ENCODE data around the gene ZSCAN26. TPM values are rescaled to one million over a fixed set of nuclear protein-coding genes. Genes with fewer than 3 reads are reported as not detected.
A peak's percentile ranks its signal among the peaks of the same experiment; 100 is the strongest.

ZSCAN26 gene
- total RNA-seq, 1 donor from 2014 or later = 26.9 TPM

DNA sequence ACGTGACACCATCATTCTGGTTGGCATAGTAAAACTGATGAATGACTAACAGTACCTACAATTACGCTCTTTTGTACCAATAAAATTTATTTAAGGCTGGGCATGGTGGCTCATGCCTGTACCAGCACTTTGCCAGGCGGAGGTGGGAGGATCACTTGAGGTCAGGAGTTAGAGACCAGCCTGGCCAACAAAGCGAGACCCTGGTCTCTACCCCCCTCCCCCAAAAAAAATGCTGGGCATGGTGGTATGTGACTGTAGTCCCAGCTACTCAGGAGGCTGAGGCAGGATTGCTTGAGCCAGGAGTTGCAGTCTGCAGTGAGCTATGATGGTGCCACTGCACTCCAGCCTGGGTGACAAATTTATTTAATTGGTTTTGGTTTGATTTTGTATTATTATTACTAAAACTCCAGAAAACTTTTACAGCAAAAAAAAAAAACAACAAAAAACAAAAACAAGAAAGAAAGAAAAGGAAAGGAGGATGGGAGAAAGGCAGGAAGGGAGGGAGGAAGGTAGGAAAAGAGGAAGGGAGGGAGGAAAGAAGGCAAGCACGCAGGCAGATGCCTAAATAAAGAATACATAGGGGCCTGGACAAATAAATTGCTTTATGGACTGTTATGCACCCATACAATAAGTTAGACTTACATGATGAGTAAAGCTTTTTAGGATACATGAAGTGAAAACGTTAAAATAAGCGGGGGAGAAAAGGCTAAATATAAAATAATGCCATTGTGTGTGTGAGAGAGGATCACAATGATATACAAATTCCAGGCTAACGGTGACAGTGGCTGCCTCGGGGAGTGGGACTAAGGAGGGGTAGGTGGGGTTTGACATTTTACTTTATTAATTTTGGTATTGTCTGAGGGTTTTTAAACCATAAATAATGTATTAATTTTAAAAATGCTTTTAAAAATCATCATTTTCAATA lies 42.5 kb upstream of the ZSCAN26 start:
- peak overlapping the region; percentile 98 for H3K27ac Mint-ChIP-seq
- H3K9me3 Mint-ChIP-seq = no peaks in the 10 kb centered on the region
- TF ChIP-seq, protein P1, sequence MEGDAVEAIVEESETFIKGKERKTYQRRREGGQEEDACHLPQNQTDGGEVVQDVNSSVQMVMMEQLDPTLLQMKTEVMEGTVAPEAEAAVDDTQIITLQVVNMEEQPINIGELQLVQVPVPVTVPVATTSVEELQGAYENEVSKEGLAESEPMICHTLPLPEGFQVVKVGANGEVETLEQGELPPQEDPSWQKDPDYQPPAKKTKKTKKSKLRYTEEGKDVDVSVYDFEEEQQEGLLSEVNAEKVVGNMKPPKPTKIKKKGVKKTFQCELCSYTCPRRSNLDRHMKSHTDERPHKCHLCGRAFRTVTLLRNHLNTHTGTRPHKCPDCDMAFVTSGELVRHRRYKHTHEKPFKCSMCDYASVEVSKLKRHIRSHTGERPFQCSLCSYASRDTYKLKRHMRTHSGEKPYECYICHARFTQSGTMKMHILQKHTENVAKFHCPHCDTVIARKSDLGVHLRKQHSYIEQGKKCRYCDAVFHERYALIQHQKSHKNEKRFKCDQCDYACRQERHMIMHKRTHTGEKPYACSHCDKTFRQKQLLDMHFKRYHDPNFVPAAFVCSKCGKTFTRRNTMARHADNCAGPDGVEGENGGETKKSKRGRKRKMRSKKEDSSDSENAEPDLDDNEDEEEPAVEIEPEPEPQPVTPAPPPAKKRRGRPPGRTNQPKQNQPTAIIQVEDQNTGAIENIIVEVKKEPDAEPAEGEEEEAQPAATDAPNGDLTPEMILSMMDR (IDR thresholded peaks at IDR 0.05; ENCODE audit: unreplicated experiment) = no peak
- peak overlapping the region; percentile 92 for H3K4me3 Mint-ChIP-seq
- H3K4me1 Mint-ChIP-seq = peaks cover 14% of the 10 kb centered on the region
- H3K27me3 Mint-ChIP-seq (ENCODE audit: low read depth) = peaks cover 33% of the 10 kb centered on the region
- no peak for DNase-seq (ENCODE audit: low spot score in 2 of 2, unreplicated experiment in 2 of 2)
- H3K36me3 Mint-ChIP-seq = peaks cover 18% of the 10 kb centered on the region

- Mint-ChIP-seq H3K4me3 (peak within 1 kb of the TSS; percentile 92), H3K27me3 (ENCODE audit: low read depth) (peaks cover 28% of the 10 kb centered on the region), H3K36me3 (peaks cover 23% of the 10 kb centered on the region), H3K9me3 (no peaks in the 10 kb centered on the region), H3K4me1 (peaks cover 14% of the 10 kb centered on the region), H3K27ac (peak within 1 kb of the TSS; percentile 98)
- peak; percentile 48 to 62 for DNase-seq (ENCODE audit: low spot score in 2 of 2, unreplicated experiment in 2 of 2)
- TF ChIP-seq, protein P1 (IDR thresholded peaks at IDR 0.05; ENCODE audit: unreplicated experiment) = no peak
Measured at GRCh38 chr6:28225056-28225834, 41.7 kb upstream of the ZSCAN26 start, which contains the start of gene ZSCAN9. TSS of gene ZSCAN9 (plus strand) at chr6:28225275. CDS start at chr6:28227085, 1,810 bp downstream.

GRCh38 chr6:28226460-28226859 lies 40.5 kb upstream of the ZSCAN26 start:
- Mint-ChIP-seq H3K36me3 (peaks cover 33% of the 10 kb centered on the region), H3K27me3 (ENCODE audit: low read depth) (peaks cover 17% of the 10 kb centered on the region), H3K27ac (peak overlapping the region; percentile 98), H3K4me3 (peak overlapping the region; percentile 92), H3K9me3 (no peaks in the 10 kb centered on the region), H3K4me1 (peaks cover 14% of the 10 kb centered on the region)
- no peak for DNase-seq (ENCODE audit: low spot score in 2 of 2, unreplicated experiment in 2 of 2)
- TF ChIP-seq, protein P1 (IDR thresholded peaks at IDR 0.05; ENCODE audit: unreplicated experiment) = no peak

GRCh38 chr6:28232785-28233184 lies 34.2 kb upstream of the ZSCAN26 start:
- H3K27ac Mint-ChIP-seq = no peak overlapping the region
- H3K4me3 Mint-ChIP-seq = no peak overlapping the region
- H3K36me3 Mint-ChIP-seq = peaks cover 68% of the 10 kb centered on the region
- H3K4me1 Mint-ChIP-seq = no peaks in the 10 kb centered on the region
- TF ChIP-seq, protein P1 (IDR thresholded peaks at IDR 0.05; ENCODE audit: unreplicated experiment) = no peak
- peaks cover 6% of the 10 kb centered on the region for H3K9me3 Mint-ChIP-seq
- H3K27me3 Mint-ChIP-seq (ENCODE audit: low read depth) = no peaks in the 10 kb centered on the region
- DNase-seq (ENCODE audit: low spot score in 2 of 2, unreplicated experiment in 2 of 2) = no peak

- Mint-ChIP-seq H3K27me3 (ENCODE audit: low read depth) (no peaks in the 10 kb centered on the region), H3K9me3 (peaks cover 13% of the 10 kb centered on the region), H3K36me3 (peaks cover 55% of the 10 kb centered on the region), H3K27ac (no peak overlapping the region), H3K4me3 (no peak overlapping the region), H3K4me1 (no peaks in the 10 kb centered on the region)
- TF ChIP-seq, protein P1 (IDR thresholded peaks at IDR 0.05; ENCODE audit: unreplicated experiment) = no peak
- no peak for DNase-seq (ENCODE audit: low spot score in 2 of 2, unreplicated experiment in 2 of 2)
Measured at GRCh38 chr6:28235912-28236452, 31.0 kb upstream of the ZSCAN26 start.
